Adrenal gland (tissue), 12 donors: ENCODE results near the gene SURF2. TPM values are rescaled to one million over a fixed set of nuclear protein-coding genes. Genes with fewer than 3 reads are reported as not detected.

Source experiments
- DNase-seq, 7 donors: peaks; one replicate each; pipeline ENCODE4 v3.0.0-alpha.2; 2019 to 2020
- H3K27ac ChIP-seq, 5 donors: fragments of 200-600 bp; sonication (generic) in 4 of 5; 1 replicate in 3 of 5; 2 replicates in 2 of 5; pipeline versions ENCODE4 v1.5.1 to v1.8.0; 2016 to 2020; ENCODE audit warnings: mild to moderate bottlenecking in 1 of 5
- H3K27me3 ChIP-seq: fragments of 200-600 bp; 2 replicates; pipeline ENCODE4 v1.8.0; 2021
- H3K36me3 ChIP-seq, 2 donors: fragments of 200-600 bp; replicated peaks in 1 of 2; 1 replicate in 1 of 2; 2 replicates in 1 of 2; pipeline versions ENCODE4 v1.5.1 to v1.8.0; 2018 to 2022
- H3K4me1 ChIP-seq, 2 donors: fragments of 200-600 bp; replicated peaks in 1 of 2; 1 replicate in 1 of 2; 2 replicates in 1 of 2; pipeline versions ENCODE4 v1.5.1 to v1.8.0; 2018 to 2021
- H3K4me3 ChIP-seq, 4 donors: fragments of 200-600 bp; sonication (generic) in 3 of 4; one replicate each; pipeline ENCODE4 v1.5.1; 2016 to 2018
- H3K9me3 ChIP-seq, 3 donors: fragments of 200-600 bp; sonication (generic) in 1 of 3; replicated peaks in 1 of 3; 1 replicate in 2 of 3; 2 replicates in 1 of 3; pipeline versions ENCODE4 v1.5.1 to v1.8.0; 2016 to 2021
- POLR2A ChIP-seq, 2 donors: fragments of 450-650 bp; IDR thresholded peaks; one replicate each; pipeline ENCODE4 v1.6.1; 2017; ENCODE audit warnings: antibody characterized with exemption in 2 of 2, mild to moderate bottlenecking in 2 of 2, moderate library complexity in 1 of 2
- WGBS, 4 donors: extraction: QIAGEN DNeasy Blood & Tissue Kit in 2 of 4; methylation state at CpG; one replicate each; pipeline versions ENCODE4 v1.1.5 to v1.1.7; 2013 to 2017; 5-methylcytosine and 5-hydroxymethylcytosine counted together
- intact Hi-C, 2 donors: fragments of 100-400 bp; cut with DNase I; formaldehyde crosslinking; loops; one replicate each; pipeline versions ENCODE4 v1.14.1 to v1.15.0; 2022 to 2023
- polyA plus RNA-seq, 3 donors: library from polyadenylated mRNA; stranded (reverse); fragments of 200-250 nt in 2 of 3; fragments of 350-450 nt in 1 of 3; fragmentation: Illumina TruSeq in 1 of 3; extraction: RNeasy Lipid Tissue Mini Kit (QIAGEN cat#74804) in 1 of 3; gene quantifications; one replicate each; pipeline ENCODE4 v1.2.3, GENCODE V29; 2013 to 2014
- total RNA-seq, 9 donors: library from RNA; depleted of rRNA in 4 of 9; stranded (reverse); fragments of >200 nt in 4 of 9; fragments of 120-200 nt in 1 of 9; fragmentation: NEBNext Ultra II Directional in 1 of 9; extraction: Animal tissue kit (Norgen Biotek cat#: 25700) in 1 of 9; gene quantifications; one replicate each; pipeline versions ENCODE4 v1.1.0 to v1.2.4, GENCODE V29; 2013 to 2023
- TF ChIP-seq, protein P1 (sequence below), 6 experiments: fragments of 450-650 bp in 4 of 6; fragments of 200-600 bp in 2 of 6; sonication (generic) in 1 of 6; IDR thresholded peaks; 1 replicate in 5 of 6; 2 replicates in 1 of 6; pipeline versions ENCODE4 v1.5.1 to v1.8.0; 2016 to 2021; ENCODE audit warnings: antibody characterized with exemption in 6 of 6, mild to moderate bottlenecking in 2 of 6, moderate library complexity in 1 of 6
- donor health status: healthy with polysubstance abuse.
- donor health status: Bipolar disorder and iron deficiency.
- donor health status: DM: yes; HTN: yes; CAD: no.
- donor health status: DM: no; HTN: no; CAD: no.
- donor health status: DM: no; HTN: no; CAD: no.
- donor health status: DM: yes; HTN: yes; CAD: no.

The SURF2 gene
- total and polyA plus RNA-seq, 12 donors = 13.4 to 53.0 (median 23.4) TPM

DNA sequence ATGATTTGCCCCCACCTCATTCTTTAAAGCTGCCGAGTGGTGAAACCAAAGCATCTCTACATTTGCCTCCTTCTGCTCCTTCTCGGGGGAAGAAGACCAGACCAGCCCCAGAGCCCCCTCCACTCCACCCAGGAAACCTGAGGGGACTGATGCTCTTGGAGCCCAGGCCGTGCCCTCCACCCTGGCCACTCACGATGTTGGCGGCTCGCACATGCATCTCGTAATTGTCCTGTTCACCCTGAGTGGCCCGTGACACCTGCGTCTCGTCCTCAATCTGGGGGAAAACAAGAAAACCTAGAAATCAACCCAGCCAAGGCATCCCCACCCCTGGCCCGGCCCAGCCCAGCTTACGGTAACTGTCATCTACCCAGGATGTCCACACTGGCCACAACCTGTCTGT, 11.4 kb upstream of the SURF2 start:
- WGBS, 4 donors = 90 to 95% (median 93%) methylated on average over 7 to 12 of the region's 12 CpGs
- DNase-seq = no peak
- Histone ChIP-seq H3K9me3 (no peaks in the 10 kb centered on the region), H3K27ac (no peak overlapping the region), H3K36me3 (peaks cover 0 to 60% of the 10 kb centered on the region in 2 donors), H3K27me3 (no peaks in the 10 kb centered on the region), H3K4me3 (no peak overlapping the region), H3K4me1 (peaks cover 18 to 38% of the 10 kb centered on the region in 2 donors)
- intact Hi-C loops = no loop called here
- no peak for TF ChIP-seq POLR2A (IDR thresholded peaks at IDR 0.05)
- TF ChIP-seq, protein P1, sequence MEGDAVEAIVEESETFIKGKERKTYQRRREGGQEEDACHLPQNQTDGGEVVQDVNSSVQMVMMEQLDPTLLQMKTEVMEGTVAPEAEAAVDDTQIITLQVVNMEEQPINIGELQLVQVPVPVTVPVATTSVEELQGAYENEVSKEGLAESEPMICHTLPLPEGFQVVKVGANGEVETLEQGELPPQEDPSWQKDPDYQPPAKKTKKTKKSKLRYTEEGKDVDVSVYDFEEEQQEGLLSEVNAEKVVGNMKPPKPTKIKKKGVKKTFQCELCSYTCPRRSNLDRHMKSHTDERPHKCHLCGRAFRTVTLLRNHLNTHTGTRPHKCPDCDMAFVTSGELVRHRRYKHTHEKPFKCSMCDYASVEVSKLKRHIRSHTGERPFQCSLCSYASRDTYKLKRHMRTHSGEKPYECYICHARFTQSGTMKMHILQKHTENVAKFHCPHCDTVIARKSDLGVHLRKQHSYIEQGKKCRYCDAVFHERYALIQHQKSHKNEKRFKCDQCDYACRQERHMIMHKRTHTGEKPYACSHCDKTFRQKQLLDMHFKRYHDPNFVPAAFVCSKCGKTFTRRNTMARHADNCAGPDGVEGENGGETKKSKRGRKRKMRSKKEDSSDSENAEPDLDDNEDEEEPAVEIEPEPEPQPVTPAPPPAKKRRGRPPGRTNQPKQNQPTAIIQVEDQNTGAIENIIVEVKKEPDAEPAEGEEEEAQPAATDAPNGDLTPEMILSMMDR (IDR thresholded peaks at IDR 0.05) = no peak

GRCh38 chr9:133345596-133345995, 10.8 kb upstream of the SURF2 start:
- Histone ChIP-seq H3K36me3 (peaks cover 0 to 66% of the 10 kb centered on the region in 2 donors), H3K4me3 (no peak overlapping the region), H3K4me1 (peaks cover 14 to 33% of the 10 kb centered on the region in 2 donors), H3K27me3 (no peaks in the 10 kb centered on the region), H3K9me3 (no peaks in the 10 kb centered on the region), H3K27ac (no peak overlapping the region)
- TF ChIP-seq, protein P1 (IDR thresholded peaks at IDR 0.05) = no peak
- no peak for TF ChIP-seq POLR2A (IDR thresholded peaks at IDR 0.05)
- WGBS, 4 donors = 84 to 94% (median 92%) methylated on average over 5 to 6 of the region's 6 CpGs
- peak in 1 of 7 donors; percentile 20 for DNase-seq
- intact Hi-C loops = no loop called here

GRCh38 chr9:133346021-133346785, 10.1 kb upstream of the SURF2 start:
- no peaks in the 10 kb centered on the region for H3K9me3 ChIP-seq
- TF ChIP-seq POLR2A (IDR thresholded peaks at IDR 0.05) = no peak
- TF ChIP-seq, protein P1 (IDR thresholded peaks at IDR 0.05) = no peak
- peaks cover 0 to 66% of the 10 kb centered on the region in 2 donors for H3K36me3 ChIP-seq
- DNase-seq = peak in 2 of 7 donors; percentile 19 to 39
- peak overlapping the region in 1 of 4 donors; percentile 89 for H3K4me3 ChIP-seq
- no peaks in the 10 kb centered on the region for H3K27me3 ChIP-seq
- H3K4me1 ChIP-seq = peaks cover 14 to 27% of the 10 kb centered on the region in 2 donors
- intact Hi-C loops = no loop called here
- 56 to 71% (median 66%) methylated on average over 12 to 15 of the region's 15 CpGs for WGBS, 4 donors
- H3K27ac ChIP-seq = peak overlapping the region in 4 of 5 donors; percentile 12 to 95 (median 79)

- Histone ChIP-seq H3K4me1 (peaks cover 14 to 27% of the 10 kb centered on the region in 2 donors), H3K27ac (peak overlapping the region; percentile 58 to 95 (median 94)), H3K27me3 (no peaks in the 10 kb centered on the region), H3K36me3 (peaks cover 0 to 66% of the 10 kb centered on the region in 2 donors), H3K9me3 (no peaks in the 10 kb centered on the region), H3K4me3 (peak overlapping the region; percentile 89 to 98 (median 97))
- peak in 4 of 7 donors; percentile 45 to 56 (median 52) for DNase-seq
- WGBS, 4 donors = 0 to 1% (median 0%) methylated on average over 12 to 41 of the region's 41 CpGs
- intact Hi-C loops = no loop called here
- no peak for TF ChIP-seq POLR2A (IDR thresholded peaks at IDR 0.05)
- TF ChIP-seq, protein P1 (IDR thresholded peaks at IDR 0.05) = no peak
Measured at GRCh38 chr9:133347515-133347984, 8.8 kb upstream of the SURF2 start.
